Ammon's horn (tissue), 1 donor: ENCODE measurements around the gene RAB3C.
A peak's percentile ranks its signal among the peaks of the same experiment; 100 is the strongest.

Experiments
- DNase-seq: peaks from one replicate; pipeline ENCODE4 v3.0.0-alpha.2; 2016; ENCODE audit warnings: low spot score

The RAB3C gene

DNA sequence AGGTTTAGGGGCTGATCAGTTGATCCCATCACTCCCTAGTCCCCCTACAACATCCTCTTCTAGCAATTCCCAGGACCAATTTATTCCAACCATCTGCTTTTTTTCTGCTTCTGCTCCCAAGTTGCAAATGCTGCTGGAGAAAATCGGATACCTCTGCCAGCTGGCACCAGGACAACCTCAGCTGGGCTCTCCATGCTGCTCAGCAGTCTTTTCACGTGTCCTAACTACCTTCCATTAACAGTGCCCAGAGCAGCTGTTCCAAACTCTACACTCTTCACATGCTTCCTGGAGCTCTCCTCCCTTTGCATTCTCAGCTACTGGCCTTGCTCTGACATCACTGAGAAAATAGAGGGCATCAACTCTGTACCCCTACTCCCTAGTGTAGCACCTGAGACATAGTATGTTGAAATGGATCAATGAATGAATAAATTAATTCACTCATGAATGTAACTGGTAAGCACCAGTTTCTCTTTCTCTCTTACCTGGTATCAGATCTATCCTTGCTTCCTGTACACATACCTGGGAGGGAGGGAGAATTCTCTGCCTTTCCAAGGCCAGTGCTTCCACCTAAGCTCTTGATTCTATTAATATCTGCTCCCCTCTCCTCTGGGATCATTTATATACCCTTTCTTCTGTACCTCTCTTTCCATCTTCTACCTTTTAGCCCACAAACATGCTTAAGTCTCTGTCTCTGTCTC is 191.0 kb downstream of the RAB3C start:
- DNase-seq = peak; percentile 64

DNA sequence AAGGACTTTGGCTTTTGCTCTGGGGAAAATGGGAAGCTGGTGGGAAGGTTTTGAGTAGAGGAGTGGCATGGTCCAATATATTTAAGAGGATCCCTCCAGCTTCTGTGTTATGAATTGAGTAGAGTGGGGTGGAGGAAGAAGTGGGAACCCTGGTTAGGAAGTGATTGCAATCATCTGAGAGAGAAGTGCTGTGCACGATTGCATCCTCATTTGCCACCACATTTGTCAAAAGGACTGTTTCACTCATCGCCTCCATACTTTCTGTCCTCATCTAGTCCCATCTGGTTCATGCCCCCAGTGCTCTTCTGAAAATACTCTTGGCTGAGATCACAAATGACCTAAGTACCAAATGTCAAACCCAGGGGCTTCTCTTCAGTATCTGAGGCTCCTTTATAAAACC is 192.1 kb downstream of the RAB3C start:
- DNase-seq = no peak

DNA sequence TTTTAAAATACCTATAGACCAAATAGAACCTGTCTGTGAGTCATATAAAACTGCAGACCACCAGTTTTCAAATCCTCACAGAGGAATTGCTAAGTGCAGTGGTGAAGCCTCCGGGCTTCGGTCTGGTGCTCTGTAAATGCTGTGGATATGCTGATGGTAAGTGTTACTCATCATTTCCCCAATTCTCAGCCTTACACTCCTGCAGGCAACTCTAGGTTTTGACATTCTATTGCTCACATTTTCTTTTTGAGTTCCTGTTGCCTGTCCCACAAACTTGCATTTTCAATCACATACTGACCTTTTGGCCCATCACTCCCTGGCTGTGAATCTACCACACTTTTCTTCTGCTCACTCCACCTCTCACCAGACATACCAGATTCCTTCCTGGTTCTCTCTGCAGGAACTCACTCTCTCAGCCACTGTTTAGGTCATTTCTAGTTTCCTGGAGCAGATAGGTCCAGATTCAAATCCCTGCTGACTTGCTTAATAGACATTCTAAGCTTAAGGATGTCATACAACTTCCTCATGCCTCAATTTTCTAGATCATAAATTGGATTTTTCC is 192.9 kb downstream of the RAB3C start:
- DNase-seq = no peak

DNA sequence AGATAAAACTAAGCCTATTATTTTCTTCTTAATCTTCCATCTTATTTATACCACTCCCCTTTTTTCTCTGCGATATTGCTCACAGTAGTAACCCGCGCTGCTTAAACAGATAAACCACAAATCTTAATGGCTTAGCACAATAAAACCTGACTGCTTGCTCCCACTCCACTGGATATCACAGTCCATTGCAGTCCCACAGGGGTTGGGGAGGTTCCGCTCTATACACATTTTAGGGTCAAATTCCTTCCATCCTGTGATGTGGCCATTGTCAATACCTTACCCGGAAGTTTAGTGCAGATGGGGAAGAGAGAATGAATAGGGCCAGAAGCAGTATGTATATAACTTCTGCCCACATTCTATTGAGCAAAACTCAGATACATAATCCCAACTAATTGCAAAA is 193.7 kb downstream of the RAB3C start:
- DNase-seq = no peak

DNA sequence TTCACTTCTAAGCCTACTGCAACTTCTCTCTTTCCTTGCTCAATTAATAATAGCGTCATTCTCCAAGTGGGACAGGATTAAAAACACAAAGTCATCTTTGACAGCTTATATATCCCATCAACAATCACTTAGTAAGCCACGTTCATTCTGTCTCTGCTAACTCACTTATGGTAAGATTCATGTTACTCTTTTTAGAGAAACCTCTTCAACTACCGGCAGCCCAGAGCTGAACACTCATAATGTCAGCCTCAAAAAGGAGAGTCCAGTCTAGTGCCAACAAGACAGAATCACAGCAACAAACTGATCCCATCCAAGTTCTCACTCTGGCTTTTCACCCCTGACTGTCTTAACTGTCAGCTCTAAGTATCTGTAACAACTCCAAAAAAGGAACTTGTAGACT is 196.0 kb downstream of the RAB3C start:
- DNase-seq = no peak

DNA sequence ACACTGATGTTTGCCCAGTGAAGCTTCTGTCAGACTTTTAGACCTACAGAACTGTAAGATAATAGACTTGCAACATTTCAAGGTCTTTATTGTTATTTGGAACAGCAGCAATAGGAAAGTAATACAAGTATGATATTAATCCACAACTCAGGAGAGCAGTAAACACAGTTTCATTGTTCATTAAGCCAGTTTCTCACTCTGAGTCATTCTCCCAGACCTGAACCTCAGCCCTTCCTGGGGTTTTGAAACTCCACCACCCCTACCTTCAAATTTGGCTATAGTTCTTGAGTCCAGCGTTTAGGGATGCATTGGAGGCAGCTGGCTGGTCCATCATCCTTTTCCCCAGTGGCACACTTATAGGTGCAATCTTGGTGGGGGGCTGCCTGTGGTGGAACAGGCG is 203.2 kb downstream of the RAB3C start:
- DNase-seq = no peak

DNA sequence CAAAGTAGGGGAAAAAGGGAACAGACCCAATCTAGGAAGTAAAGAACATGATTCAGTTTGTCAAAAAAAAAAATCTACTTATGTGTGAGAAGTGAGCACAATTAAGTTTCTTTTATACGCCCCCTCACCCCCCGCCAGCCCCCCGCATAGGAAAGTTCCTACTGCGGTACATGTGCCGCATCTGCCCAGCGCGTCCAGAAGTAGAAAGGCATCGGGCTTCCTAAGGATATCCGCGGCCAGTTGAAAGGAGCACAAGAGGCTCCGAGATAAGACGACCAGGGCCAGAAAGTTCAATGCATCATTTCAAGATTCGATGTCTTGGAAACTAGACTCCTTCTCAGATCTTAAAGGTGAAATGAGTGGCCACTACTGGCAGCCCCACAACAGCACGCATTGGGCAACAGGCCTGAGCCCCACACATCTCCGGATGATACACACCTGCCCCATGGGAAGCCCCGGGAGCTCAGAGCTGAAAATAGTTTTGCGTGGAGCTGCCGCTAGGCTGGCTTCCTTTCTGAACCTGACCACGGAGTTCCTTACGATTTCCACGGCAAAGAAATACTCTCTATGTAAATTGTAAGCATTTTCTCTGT is 203.9 kb downstream of the RAB3C start:
- DNase-seq = no peak

DNA sequence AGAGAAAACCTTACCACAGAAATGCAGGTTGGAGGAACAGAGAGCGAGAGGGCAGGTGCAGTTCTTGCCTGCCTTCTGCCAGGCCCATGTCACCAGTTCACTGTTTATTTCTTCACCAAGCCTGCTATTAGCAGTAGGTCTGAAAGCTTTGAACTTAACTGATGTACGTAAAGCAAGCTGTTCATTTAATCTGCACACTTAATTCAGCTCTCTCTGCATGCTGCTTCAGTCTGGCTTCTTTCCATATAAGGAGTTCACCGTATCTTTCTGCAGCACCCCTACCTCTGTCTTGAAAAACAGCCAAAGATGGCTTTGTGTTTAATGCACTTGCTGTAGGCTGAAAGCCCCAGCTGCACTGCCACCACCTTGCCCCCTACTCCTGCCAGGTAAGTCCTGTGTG is 205.1 kb downstream of the RAB3C start:
- no peak for DNase-seq

DNA sequence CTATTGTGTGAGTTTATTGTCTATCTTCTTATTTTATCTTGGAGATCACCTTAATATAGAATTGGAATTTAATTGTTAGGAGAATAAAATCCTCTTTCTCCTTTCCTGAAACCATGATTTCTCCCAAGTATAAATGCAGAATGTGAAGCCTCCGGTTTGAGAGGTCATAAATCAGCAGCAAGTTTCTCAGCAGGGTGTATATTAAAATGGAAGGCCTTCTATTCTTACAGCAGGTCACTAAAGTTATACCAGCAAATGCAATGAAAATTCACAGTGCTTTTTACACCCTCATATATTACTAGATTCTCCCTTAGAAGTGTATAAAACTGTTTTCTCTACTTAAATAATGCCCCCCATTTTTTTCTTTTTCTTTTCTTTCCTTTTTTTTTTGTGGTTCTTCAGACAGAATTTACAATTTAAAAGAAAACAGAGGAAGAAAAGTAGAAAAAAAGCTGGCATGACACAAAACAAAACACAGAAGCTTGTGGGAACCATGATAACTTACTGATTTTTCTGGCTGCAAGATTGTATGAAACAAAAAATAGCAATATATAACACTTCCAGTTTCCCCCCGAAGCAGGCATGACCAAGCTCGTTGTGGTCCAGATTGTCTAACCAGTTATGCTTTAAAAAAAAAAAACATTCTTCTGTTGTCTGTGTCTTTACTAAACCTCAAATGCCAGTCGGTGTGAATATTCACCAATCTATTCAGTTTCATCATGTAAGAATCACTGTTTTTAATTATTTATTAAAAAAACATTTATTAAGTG is 211.2 kb downstream of the RAB3C start:
- no peak for DNase-seq

DNA sequence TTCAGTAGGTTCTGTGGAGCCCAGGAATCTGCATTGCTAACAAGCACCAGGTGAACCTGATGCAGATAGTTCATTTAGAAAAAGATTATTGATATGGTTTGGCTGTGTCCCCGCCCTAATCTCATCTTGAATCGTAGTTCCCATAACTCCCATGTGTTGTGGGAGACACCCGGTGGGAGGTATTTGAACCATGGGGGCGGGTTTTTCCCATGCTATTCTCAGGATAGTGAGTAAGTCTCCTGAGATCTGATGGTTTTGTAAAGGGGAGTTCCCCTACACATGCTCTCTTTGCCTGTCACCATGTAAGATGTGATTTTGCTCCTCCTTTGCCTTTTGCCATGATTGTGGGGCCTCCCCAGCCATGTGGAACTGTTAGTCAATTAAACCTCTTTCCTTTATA is 212.0 kb downstream of the RAB3C start:
- no peak for DNase-seq

DNA sequence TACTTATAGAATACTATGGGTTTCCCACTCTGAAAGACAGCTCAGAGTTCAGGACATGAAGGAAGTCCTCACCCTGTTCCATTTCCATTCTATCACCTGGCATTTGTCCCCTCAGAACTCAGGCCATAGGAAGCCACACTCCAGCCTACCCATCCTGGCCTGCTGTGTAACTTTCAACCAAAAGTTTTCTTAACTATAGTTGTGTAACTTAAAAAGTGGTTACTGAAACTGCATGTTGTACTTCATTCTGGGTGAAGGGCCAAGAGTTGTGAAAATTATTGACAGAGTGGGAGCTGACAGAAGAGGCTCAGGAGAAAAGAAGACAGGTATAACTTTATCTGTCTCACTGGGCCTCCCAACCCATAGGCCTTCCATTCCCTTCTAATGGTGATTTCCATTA is 212.5 kb downstream of the RAB3C start:
- DNase-seq = no peak

DNA sequence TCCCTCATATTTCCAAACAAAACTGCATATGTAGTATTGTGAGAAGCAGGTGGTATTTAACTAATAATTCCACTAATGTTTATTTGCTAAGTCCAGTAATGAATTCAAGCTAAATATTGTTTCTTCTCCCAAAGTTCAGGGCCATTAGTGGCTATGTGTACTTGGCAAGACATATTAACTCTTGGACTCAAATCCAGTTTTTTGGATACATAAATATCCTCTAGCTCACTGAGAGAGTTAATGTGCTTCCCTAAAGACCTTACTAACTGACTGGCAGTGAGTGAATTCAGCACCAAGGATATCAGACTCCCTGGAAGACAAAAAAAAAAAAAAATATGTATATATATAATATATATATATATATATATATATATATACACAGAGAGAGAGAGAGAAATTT is 214.1 kb downstream of the RAB3C start:
- no peak for DNase-seq

DNA sequence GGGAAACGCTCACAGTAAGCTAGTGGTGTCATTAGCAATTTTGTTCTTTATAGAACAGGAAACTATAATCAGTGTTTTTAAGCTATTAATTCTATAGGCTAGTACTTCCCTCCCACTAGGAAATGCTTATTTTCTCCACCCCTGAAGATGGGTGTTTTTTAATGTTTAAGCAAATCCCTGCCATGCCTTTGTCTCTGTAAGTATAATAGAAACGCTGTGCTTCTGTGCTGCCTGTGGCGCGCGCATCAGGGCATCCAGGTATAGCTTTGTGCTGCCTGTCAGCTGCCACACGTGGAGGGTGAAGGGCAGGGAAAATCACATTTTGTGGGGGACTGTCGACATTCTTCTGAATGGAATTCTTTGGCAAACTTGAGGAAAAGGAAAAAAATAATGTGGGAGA is 217.5 kb downstream of the RAB3C start:
- no peak for DNase-seq

DNA sequence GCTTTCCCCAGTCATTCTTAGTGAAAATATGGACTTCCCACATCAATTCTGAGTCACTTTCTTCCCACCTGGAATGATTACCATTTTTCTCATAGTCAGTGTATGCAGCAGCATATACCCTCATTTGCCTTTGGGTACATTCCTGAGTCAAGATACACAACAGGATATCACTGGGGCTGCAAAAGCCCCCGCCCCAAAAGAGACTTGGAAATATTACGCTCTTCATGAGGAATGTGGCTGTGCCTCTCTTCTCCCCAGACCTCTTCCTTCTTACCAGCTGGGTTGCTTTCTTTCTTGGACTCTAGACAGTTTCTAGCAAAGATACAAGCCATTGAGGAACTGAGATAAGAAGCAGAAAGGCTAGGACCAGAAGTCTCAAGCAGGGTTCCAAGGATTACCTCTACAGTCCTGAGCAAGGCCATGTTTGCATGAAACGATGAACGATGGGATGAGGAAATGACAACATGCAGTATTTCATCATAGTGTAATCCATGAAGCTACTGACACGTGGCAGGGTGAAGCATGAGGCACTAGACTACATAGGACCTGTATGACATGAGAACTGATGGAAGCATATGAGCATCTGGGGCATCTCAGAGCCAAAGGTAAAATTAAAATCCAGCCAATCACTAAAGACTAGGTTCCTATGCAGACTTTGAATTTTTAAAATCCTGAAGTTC is 218.1 kb downstream of the RAB3C start:
- DNase-seq = no peak

DNA sequence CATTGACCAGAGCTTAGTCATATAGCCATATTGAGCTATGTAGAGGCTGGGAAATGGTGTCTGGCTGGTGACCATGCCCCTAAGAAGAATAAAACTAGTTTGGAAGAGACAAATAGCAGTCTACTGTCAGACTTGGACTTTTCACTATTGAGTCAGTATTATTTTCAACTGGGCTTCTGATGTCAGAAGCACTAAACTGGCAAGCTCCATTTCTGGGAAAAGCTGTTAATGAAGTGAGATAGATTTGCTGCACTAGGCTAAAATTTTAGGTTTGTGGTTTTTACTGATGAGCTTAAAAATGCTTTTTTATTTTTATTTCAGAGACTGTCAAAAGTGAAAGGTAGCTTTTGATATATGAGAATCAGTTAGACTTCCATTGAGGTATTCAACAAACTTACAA is 220.2 kb downstream of the RAB3C start:
- DNase-seq = no peak

DNA sequence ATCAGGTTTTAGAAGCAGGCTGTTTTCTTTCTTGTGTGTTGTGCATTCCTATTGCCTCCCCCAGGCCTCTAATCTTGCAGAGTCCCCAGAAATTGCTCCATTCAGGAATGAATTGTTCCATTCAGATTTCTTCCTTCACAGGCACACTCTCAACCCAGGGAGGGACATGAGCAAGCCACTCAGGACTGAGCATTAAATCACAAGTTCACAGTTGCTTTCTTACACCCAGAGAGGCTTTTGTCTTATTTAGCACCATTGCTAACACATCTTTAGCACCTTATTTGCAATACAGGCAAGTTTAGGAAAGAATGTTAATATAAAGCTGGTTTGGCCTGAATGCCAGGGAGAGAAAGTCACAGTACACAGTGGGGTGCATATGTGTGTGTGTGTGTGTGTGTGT is 221.4 kb downstream of the RAB3C start:
- DNase-seq = no peak

DNA sequence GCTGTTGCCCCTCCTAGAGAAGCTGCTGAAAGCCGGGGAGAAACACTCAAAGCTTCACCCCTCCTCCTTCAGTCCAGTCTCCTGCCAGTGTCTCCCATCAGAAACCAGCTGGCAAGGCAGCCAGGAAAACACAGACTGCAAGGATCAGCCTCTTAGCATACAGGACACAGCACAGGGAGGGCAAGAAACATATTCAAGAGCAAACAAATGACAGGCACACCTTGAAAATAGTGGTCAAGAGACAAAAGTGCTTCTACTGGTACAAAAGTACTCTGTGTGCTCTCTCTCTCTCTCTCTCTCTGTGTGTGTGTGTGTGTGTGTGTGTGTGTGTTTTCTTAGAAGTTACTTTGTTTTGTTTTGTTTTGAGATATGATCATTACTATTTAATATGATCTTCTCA is 227.2 kb downstream of the RAB3C start:
- DNase-seq = no peak

DNA sequence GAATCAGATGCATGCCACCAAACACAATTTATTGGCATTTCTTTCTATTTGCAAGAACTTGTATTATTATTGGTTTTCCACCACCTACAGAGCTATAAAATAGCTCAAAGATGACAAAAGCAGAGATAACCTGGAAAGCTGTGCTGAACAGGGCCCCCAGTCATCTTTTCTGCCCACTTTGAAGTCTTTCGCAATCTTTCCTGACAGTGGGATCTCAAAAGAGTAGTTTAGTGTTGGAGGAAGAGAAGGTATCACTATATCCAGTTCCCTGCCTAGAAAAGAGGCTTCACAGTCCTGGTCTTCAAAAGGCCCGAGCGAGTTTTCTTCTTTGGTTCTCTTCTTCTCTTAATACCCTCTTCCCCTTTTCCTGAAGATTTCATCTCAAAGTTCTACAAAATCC is 231.0 kb downstream of the RAB3C start:
- DNase-seq = no peak

DNA sequence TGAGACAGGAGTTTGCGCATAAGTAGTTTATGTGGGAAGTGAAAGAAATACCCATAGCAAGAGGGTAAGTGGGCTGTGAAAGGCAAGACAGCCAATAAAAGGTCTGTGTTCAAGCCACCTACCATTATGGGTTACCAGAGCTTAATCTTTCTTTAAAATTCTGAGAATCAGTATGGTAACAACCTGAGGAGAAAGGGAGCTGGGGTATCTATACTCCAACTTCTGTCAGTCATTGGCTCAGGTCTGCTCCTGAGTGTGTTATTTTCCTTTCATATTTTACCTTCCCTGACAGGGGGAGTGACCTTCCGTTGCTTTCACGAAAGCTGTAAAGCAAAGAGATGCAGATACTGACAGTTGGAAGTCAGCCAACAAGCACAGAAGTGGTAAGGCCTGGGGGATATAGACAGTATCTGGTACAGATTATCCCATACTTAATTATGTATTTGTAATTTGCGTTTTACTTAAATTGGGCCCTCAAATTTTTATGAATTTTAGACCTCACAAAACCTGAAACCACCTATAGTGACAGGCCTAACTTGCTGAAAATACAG is 233.4 kb downstream of the RAB3C start:
- no peak for DNase-seq

DNA sequence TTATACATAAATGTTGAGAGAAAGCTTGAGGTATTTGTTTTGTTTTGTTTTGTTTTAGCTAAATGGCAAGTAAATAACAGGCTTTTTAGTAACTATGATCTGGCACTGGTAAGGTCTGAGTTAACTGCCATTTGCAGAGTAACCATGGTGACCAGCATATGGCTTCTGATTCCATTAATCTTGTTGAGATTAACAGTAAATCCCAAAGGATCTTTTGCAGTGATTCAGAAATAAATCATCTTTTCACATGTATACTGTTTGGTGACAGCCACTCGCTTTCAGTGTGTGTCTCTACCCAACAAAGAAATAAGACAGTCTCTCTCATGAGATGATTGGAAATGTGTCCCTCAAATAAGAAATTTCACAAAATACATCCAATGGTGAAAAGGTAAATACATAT is 235.6 kb downstream of the RAB3C start:
- DNase-seq = peak; percentile 4

DNA sequence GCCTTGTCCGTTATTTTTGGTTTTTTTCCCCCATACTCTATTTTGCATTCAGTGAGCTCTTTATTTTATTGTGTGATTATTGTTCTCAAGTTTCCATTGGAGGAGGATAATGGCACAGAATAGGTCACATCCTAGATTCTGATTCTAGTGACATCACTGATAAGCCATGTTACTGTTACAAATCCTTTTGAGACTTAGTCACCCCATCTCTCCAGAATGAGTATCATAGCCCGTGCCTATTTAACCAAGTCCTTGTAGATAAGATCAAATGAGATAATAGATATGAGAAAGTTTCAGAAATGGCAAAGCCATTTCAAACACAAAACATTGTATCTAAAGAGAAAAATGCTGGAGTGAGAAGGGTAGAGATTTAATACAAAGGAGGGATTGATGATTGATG is 242.6 kb downstream of the RAB3C start:
- no peak for DNase-seq

DNA sequence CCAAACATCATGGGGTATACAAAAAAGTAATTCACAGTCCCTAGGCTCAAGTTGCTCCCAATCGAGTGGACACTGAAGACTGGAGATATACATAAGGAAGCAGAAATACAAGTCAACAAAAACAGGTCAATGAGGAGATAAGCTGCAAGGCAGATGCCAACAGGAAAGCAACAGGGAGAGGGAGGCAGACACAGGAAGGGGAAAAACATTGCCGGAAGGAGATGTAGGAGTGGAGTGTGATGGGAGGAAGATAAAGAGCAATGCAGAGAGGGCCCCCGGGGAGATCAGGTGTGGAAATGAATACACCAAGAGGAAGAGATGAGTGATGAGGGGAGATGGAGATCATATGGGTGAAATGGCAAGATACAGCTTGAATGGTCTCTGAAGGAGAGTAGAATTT is 243.0 kb downstream of the RAB3C start:
- no peak for DNase-seq
